ENCODE results near the gene NR3C1.

DNA sequence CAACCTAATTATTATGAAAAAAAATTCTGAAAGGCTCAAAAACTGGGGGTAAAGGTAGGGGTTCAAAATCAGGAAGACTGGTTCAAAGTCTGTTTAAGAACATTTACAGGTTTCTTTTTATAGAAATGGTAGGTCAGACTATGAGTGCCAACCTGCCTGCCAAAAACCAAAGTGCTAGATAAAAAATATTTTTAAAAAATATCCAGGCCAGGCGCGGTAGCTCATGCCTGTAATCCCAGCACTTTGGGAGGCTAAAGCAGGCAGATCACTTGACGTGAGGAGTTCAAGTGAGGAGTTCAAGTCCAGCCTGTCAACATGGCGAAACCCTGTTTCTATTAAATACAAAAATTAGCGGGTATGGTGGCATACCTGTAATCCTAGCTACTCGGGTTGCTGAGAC is 67.0 kb downstream of the NR3C1 start:
- TF ChIP-seq, protein P1, sequence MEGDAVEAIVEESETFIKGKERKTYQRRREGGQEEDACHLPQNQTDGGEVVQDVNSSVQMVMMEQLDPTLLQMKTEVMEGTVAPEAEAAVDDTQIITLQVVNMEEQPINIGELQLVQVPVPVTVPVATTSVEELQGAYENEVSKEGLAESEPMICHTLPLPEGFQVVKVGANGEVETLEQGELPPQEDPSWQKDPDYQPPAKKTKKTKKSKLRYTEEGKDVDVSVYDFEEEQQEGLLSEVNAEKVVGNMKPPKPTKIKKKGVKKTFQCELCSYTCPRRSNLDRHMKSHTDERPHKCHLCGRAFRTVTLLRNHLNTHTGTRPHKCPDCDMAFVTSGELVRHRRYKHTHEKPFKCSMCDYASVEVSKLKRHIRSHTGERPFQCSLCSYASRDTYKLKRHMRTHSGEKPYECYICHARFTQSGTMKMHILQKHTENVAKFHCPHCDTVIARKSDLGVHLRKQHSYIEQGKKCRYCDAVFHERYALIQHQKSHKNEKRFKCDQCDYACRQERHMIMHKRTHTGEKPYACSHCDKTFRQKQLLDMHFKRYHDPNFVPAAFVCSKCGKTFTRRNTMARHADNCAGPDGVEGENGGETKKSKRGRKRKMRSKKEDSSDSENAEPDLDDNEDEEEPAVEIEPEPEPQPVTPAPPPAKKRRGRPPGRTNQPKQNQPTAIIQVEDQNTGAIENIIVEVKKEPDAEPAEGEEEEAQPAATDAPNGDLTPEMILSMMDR (conservative IDR thresholded peaks at IDR 0.05 in 1 of 2, IDR thresholded peaks at IDR 0.05 in 1 of 2; ENCODE audit: extremely low read depth in 1 of 2, insufficient read depth in 1 of 2, low read depth in 1 of 2, low read length in 2 of 2), result no peak
- no peak for TF ChIP-seq EZH2 (IDR thresholded peaks at IDR 0.05; ENCODE audit: borderline replicate concordance, low read length)
